Measurements from ENCODE around the gene DNAI2.

DNAI2 gene

DNA sequence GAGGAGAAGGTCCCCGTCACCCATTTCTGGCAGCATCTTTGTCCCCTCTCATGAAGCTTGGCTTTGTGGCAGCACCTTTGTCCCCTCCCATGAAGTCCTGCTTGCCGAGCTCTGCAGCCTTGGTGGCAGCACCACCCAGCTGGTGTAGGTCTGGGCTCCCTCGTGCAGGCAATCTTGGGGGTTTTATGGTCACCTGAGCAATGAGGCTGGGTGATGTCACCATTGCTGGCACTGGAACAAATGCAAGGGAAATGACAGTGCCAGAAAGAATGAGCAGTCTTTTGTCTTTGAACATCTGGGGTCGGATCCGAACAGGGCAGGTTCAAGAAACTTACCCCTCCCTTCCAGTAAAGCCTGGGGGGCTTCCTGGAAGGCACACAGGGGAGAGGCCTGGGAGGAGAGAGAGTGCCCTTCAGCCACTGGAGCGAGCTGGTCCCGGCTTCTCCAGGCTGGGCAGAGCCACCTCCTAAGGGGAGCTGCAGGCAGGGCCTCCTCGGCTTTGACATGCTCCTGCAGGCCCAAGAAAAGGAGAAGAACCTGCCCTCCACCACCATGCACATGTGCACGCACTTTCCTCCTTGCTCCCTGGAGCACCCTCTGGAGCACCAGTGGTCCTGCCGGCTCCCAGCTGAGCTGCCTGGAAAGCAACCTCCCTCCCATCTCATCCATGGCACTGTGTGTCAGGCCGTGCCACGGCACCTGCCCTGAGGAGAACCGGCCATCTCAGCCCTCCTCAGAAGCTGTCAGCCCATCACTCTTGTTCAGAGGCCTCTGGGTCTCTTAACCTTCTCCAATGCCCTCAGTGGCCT, 71.6 kb downstream of the DNAI2 start:
- no peak for DNase-seq

DNA sequence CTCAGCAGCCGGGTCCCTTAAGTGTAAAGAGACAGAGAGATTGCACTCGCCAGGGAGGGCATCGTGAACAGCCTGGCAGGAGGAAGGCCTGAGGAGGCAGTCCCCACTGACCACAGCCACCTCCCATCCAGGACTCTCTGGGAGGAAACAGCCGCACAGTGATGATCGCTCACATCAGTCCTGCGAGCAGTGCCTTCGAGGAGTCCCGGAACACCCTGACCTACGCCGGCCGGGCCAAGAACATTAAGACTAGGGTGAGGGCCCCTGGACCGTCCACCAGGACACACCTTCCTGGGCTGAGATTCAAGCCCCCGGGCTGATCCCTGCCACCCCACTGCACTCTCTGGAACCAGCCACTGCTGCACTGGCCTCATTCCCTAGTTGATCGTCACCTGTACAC, 73.6 kb downstream of the DNAI2 start:
- no peak for DNase-seq

DNA sequence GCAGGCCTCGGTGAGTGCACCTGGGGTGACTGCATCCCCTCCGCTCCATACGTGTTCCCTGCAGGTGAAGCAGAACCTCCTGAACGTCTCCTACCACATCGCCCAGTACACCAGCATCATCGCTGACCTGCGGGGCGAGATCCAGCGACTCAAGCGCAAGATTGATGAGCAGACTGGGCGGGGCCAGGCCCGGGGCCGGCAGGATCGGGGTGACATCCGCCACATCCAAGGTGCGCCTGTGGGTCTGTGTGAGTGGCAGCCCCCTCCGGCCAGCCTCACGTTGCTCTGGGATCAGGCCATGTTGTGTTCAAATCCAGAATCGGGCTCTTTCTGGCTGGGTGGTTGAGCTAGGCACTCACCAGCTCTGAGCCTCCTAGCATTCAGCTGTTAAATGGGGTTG, 75.1 kb downstream of the DNAI2 start:
- DNase-seq: no peak

DNA sequence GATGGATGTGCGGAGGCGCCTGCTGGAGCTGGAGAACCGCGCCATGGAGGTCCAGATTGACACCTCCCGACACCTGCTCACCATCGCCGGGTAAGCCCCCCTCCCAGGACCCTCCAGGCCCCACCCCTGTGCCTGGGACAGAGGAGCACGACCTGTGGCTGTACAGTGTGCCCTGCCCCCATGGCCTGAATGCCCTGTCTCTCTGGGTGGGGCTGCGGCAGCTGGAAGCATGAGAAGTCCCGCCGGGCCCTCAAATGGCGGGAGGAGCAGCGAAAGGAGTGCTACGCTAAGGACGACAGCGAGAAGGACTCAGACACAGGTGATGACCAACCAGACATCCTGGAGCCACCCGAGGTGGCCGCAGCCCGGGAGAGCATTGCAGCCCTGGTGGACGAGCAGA, 76.5 kb downstream of the DNAI2 start:
- no peak for DNase-seq

DNA sequence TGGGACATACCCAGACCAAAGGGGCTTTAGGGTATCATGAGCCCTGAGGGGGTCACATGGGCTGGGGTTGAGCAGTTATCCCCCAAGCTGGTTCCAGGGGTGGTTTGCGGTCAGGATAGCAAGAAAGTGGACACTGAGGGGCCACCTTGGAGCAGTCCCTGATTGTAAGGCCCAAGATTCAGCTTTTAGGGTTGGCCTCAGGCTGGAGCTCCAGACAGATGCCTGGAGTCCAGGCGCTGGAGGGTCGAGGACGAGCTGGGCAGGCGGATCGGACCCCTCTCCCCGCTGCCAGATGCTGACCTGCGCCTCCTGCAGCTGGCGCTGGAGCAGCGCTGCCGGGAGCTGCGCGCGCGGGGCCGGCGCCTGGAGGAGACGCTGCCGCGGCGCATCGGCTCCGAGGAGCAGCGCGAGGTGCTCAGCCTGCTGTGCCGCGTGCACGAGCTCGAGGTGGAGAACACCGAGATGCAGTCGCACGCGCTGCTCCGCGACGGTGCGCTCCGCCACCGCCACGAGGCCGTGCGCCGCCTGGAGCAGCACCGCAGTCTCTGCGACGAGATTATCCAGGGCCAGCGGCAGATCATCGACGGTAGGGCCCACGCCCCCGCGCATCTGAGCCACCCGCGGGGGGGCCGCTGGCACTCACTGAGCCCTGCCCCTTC, 77.6 kb downstream of the DNAI2 start:
- DNase-seq: no peak

DNA sequence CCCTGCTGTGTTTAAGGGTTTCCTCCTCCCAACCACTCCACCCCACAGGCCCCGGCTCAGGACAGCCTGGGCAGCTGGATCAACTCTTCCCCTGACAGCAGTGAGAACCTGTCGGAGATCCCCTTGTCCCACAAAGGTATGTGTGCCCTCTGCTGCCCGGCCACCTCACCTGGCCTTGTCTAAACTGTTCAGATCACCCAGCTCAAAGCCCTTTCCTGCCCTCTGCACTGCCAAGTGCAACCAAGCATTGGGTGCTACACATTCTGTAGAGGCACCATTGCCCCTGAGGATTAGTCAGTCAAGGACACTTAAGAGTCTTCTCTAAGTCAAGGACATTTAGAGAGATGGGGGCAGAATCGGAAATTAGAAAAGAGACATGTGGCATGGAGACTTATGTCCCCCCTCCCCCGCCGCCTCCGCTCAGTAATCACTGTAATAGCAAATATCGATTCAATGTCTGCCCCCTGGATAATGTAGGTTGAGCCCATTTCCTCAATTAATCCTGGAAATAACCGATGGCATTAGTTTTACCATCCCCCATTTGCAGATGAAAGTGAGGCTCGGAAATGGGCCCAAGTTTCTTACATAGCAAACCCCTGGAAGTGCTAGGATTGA, 79.5 kb downstream of the DNAI2 start:
- DNase-seq: no peak

DNA sequence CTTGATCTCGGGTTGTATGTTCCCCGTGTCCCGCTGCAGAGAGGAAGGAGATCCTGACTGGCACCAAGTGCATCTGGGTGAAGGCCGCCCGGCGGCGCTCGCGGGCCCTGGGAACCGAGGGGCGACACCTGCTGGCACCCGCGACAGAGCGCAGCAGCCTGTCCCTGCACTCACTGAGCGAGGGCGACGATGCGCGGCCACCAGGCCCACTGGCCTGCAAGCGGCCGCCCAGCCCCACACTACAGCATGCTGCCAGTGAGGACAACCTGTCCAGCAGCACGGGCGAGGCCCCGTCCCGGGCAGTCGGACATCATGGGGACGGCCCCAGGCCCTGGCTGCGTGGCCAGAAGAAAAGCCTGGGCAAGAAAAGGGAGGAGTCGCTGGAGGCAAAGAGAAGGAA, 80.1 kb downstream of the DNAI2 start:
- peak; percentile 53 for DNase-seq

DNA sequence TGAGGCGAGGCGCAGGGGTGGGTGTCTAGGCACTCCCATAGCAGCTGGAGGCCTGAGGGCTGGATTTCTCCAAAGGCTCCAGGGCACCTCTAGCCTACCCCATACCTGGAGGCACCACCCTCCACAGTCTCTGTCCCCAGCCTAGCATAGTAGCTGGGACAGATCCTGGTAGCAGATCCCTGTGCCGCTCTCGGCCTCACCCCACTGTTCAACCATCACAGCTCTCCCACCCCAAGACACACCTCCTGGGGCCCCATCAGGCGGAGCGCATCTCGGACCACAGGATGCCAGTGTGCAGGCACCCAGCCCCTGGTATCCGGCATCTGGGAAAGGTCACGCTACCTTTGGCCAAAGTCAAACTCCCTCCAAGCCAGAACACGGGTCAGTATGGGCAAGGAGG, 80.5 kb downstream of the DNAI2 start:
- DNase-seq: no peak

DNA sequence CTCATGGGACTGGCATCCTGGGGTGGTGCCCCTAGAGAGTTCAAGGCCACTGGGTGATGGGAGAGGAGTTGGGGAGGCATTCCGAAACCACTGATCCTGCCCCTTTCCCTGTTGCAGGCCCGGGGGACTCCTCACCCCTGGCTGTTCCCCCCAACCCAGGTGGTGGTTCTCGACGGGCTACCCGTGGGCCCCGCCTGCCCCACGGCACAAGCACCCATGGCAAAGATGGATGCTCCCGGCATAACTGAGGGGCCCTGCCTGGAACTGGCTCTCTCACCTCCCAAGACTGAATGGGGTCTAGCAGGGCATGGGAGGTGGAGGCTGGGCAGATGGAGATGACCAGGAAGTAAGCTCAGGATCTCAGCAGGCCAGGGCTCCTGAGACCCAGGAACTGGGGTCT, 81.0 kb downstream of the DNAI2 start:
- no peak for DNase-seq

DNA sequence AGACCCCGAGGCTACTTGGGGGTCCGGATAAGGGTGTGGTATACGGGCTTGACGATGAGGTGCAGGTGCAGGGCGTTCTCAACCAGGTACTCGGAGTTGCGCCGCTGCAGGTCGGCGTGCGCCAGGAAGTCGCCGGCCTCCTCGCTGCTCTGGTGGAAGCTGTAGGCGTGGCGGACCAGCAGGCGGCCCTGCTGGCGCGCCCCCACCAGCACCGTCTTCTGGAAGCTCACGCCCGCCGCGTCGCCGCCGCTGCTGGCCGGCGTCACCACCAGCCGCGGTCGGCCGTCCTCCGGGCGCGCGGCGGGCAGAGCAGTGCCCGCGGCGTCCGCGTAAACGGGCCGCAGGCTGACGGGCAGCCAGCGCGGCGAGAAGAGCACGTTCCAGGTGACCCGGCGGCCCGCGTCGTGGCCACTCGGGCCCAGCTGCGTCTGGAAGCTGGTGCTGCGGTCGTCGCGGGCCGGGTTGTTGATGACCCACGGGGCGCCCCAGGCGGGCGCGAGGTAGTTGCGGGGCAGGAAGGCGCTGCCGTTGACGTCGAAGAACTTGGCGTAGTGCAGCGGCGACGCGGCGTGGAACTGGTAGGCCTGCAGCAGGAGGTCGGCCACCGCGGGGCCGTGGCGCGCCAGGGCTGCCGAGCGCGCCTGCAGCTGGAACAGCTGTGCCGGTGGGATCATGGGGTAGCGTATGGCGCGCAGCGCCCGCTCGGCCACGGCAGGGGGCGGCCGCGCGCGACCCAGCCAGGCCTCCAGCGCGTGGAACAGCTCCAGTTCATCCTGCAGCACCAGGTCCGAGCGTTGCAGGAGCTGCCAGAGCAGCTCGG, 82.8 kb downstream of the DNAI2 start:
- no peak for DNase-seq

DNA sequence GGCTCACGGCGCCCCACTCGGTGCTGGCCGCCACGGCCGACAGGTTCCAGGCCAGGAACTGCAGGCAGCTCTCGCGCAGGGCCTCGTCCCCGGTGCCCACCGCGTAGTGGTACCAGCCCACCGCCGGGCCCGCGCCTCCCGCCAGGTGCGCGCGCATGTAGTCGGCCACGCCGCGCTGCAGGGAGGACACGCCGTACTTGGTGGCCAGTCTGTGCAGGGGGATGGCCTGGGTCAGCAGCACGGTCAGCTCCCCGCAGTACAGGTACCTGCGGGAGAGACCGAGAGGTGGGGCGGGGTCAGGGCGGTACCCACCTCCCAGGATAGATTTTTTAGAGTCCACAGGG, 83.4 kb downstream of the DNAI2 start:
- no peak for DNase-seq

DNA sequence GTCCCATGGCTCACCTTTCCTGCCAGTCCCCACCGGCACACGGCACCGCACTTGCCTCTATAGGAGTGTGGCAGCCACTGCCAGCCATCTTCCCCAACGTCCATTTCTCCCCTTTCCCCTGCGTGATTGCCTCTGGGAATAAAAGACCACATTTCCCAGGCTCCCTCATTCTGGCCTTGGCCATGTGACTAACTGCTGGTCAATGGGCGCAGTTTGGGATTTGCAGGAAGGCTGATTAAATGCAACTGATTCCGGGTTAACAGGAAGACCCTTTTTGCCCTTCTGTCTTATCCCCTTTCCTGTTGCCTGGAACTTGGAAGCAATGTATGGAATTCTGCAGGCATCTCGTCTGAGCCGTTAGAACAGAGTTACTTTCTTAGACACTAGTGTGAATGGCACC, 84.7 kb downstream of the DNAI2 start:
- no peak for DNase-seq

DNA sequence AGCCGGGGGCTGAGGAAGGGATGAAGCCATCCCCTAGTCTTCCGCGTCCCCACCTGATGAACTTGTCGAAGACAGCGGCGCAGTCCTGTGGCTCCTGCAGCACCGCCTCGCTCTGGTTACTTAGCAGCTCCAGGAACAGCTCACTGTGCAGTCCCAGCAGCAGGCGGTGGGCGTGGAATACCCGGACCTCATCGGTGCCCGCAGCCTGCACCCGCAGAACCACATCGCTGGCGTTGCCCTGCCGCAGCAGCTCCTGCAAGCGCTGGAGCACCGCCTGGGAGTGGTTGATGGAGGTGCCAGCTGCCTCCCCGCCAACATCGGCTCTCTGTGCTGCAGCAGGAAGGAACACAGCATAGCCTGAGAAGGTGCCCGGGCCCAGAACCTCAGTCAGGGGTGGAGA, 85.9 kb downstream of the DNAI2 start:
- no peak for DNase-seq

DNA sequence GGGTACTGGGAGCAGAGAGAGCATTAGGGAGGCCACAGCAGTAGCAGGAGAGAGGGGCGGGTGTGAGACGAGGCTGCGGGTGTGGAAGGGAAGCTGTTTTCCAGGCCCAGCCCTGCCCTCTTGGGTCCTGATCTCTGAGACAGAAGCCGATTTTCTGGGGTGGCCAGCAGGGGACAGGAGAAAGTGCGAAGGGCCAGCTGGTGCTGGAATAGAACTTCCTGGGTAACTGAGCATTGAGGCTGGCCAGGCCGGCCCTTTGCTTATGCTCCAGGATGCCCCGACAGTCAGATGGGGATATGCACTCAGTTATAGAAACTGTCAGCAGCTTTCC, 86.8 kb downstream of the DNAI2 start:
- no peak for DNase-seq

DNA sequence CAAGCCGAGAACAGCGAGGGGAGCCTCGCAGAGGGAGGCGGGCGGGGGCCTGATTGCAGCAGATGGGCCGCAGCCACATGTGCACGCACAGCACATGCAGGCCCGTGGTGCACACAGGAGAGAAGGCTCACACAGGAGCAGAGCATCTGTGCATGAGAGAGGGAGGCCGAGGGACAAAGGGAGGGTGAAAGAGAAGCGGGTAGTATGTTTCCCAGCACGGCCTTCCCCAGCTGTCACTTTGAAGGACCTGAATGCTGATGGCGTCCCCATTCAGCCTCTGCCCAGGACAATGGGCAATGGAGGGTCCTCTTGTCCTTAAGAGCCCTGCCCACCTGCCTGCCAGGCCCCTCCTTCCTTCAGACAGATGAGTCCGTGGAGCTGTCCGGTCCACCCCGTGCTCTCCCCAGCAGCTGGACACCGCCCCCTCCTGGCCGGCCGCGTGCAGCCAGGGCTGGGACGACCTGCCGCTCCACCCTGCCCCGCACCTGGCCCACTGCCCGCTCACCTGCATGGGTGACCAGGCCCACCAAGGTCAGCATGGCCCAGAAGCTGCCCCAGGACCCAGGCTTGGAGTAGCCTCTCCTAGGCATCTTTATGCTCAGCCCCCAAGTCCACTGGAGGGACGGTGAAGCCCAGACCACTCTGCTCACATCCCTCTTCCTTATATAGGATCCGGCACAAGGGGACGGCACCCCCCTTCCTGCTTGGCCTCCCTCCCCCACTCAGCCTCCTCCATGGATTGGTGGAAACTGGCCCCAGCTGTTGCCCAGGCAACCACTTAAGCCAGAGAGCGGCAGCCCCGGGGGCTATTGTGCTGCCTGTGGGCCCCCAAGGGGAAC, 87.4 kb downstream of the DNAI2 start, which contains the start of gene BTBD17:
Gene BTBD17, minus strand, starts transcription at position 639 of the 839 bp plus-strand sequence. Its CDS starts 49 bp downstream, at position 590.
- no peak for DNase-seq

DNA sequence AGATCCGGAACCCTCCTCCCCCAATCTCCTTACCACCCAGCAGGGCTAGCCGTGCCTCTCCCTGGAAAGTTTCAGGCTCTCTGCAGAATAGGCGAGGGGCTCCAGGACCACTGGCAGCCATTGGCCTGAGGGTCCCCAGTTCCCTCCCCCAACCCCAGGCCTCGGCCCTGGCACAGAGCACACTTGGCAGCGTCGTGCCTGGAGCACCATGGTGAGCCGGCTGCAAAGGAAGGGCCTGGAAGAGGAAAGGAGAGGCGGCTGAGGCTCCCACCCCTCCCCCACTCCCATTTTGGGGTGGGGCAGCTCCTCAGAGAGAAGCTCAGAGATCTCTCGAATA, 88.0 kb downstream of the DNAI2 start:
- no peak for DNase-seq

DNA sequence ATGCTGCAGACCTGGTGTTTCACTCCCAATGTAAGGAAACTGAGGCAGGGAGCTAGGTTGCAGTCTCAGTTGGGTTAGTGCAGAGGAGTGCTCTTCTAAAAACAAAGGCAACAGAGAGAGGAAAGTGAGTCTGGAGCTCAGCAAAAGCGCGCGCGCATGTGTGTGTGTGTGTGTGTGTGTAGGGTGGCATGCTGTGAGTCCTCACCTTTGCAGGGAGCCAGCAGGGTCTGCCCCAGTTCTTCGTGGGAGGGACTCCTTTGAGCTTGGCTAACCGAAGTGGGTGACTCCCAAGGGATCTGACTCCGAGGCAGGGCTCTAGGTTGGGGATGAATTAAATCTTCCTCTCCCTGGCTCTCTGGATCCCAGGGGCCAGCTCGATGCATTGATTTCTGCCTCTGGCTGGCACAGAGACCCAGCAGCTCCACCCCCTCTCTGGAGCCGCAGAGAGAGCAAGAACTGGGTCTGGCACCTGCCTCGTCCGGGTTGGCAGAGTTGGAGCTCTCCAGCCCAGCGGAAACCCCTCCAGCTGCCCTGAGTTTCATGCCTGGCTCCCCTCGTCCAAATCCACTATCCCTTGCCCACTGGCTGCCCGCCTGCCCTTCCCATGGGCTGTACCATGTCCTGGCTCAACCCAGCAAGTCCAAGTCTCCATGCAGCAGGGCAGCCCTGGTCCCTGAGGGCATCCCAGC, 88.9 kb downstream of the DNAI2 start:
- DNase-seq: no peak
